Mesenchymal stem cell (in vitro differentiated cells and primary cell): ENCODE measurements around the gene LRTM1.

ENCODE experiments used
- DNase-seq: peaks from one replicate; pipeline ENCODE4 v3.0.0-alpha.2; 2013
- H2AFZ ChIP-seq: one replicate; pipeline ENCODE4 v1.6.1; 2013; ENCODE audit warnings: low read depth, mild to moderate bottlenecking, control low read depth, inconsistent platforms, low read length, moderate library complexity
- H2AK5ac ChIP-seq: 2 replicates; pipeline ENCODE4 v1.6.1; 2013; ENCODE audit warnings: low read length, moderate library complexity, mild to moderate bottlenecking, inconsistent platforms; ENCODE audit not compliant: severe bottlenecking
- H2BK120ac ChIP-seq: one replicate; pipeline ENCODE4 v1.6.1; 2013; ENCODE audit warnings: low read depth, mild to moderate bottlenecking, inconsistent platforms, low read length, moderate library complexity
- H2BK12ac ChIP-seq, 2 experiments: one replicate each; pipeline ENCODE4 v1.6.1; 2013; ENCODE audit warnings: inconsistent platforms in 2 of 2, low read length in 2 of 2, mild to moderate bottlenecking in 2 of 2, moderate library complexity in 2 of 2, control low read depth in 1 of 2
- H2BK15ac ChIP-seq: one replicate; pipeline ENCODE4 v1.6.1; 2013; ENCODE audit warnings: mild to moderate bottlenecking, low read depth, inconsistent platforms; ENCODE audit not compliant: poor library complexity, severe bottlenecking
- H2BK5ac ChIP-seq: 2 replicates; pipeline ENCODE4 v1.6.1; 2013; ENCODE audit warnings: low read depth, mild to moderate bottlenecking, low read length, control low read depth, inconsistent platforms; ENCODE audit not compliant: poor library complexity, severe bottlenecking
- H3K14ac ChIP-seq, 2 experiments: one replicate each; pipeline ENCODE4 v1.6.1; 2013; ENCODE audit warnings: inconsistent platforms in 2 of 2, low read length in 2 of 2, control low read depth in 1 of 2, mild to moderate bottlenecking in 1 of 2, moderate library complexity in 1 of 2
- H3K18ac ChIP-seq, 2 experiments: one replicate each; pipeline ENCODE4 v1.6.1; 2013; ENCODE audit warnings: inconsistent platforms in 2 of 2, low read length in 2 of 2, control low read depth in 1 of 2, low read depth in 1 of 2, mild to moderate bottlenecking in 1 of 2
- H3K23ac ChIP-seq, 2 experiments: one replicate each; pipeline ENCODE4 v1.6.1; 2013; ENCODE audit warnings: inconsistent platforms in 2 of 2, low read length in 2 of 2, mild to moderate bottlenecking in 2 of 2, moderate library complexity in 2 of 2, control low read depth in 1 of 2
- H3K27ac ChIP-seq: 2 replicates; pipeline ENCODE4 v1.5.1; 2013; ENCODE audit warnings: mild to moderate bottlenecking, moderate library complexity, low read length, control low read depth, inconsistent platforms; ENCODE audit not compliant: poor library complexity, severe bottlenecking
- H3K27me3 ChIP-seq, 2 experiments: 2 replicates each; pipeline versions ENCODE4 v1.6.1 to v1.7.0; 2013; ENCODE audit warnings: low read length in 2 of 2, mild to moderate bottlenecking in 2 of 2, moderate library complexity in 2 of 2, control low read depth in 1 of 2, inconsistent platforms in 1 of 2; ENCODE audit not compliant: control insufficient read depth in 1 of 2, insufficient read depth in 1 of 2
- H3K36me3 ChIP-seq, 2 experiments: 2 replicates each; pipeline versions ENCODE4 v1.6.1 to v1.7.0; 2013; ENCODE audit warnings: low read length in 2 of 2, control low read depth in 1 of 2, inconsistent platforms in 1 of 2, low read depth in 1 of 2, mild to moderate bottlenecking in 1 of 2; ENCODE audit not compliant: insufficient read depth in 2 of 2, control insufficient read depth in 1 of 2
- H3K4ac ChIP-seq, 2 experiments: one replicate each; pipeline ENCODE4 v1.6.1; 2013; ENCODE audit warnings: inconsistent platforms in 2 of 2, low read length in 2 of 2, mild to moderate bottlenecking in 2 of 2, moderate library complexity in 2 of 2, control low read depth in 1 of 2, low read depth in 1 of 2
- H3K4me1 ChIP-seq: 2 replicates; pipeline ENCODE4 v1.6.1; 2013; ENCODE audit warnings: low read depth, low read length, control low read depth; ENCODE audit not compliant: control insufficient read depth, insufficient read depth
- H3K4me2 ChIP-seq: 2 replicates; pipeline ENCODE4 v1.6.1; 2013; ENCODE audit warnings: low read length, mild to moderate bottlenecking, inconsistent platforms; ENCODE audit not compliant: poor library complexity, severe bottlenecking
- H3K4me3 ChIP-seq, 2 experiments: 2 replicates each; pipeline versions ENCODE4 v1.5.1 to v1.7.0; 2013; ENCODE audit warnings: low read length in 2 of 2, mild to moderate bottlenecking in 2 of 2, control low read depth in 1 of 2, low read depth in 1 of 2; ENCODE audit not compliant: insufficient read depth in 1 of 2
- H3K79me1 ChIP-seq: replicated peaks from 2 replicates; pipeline ENCODE4 v1.6.1; 2013; ENCODE audit warnings: mild to moderate bottlenecking, control low read depth, low read length, inconsistent platforms; ENCODE audit not compliant: poor library complexity, severe bottlenecking
- H3K9ac ChIP-seq: 2 replicates; pipeline ENCODE4 v1.7.0; 2013; ENCODE audit warnings: mild to moderate bottlenecking, low read length, moderate library complexity
- H3K9me3 ChIP-seq: 2 replicates; pipeline ENCODE4 v1.7.0; 2013; ENCODE audit warnings: mild to moderate bottlenecking, low read length; ENCODE audit not compliant: control insufficient read depth
- H4K8ac ChIP-seq: one replicate; pipeline ENCODE4 v1.6.1; 2013; ENCODE audit warnings: inconsistent platforms, mild to moderate bottlenecking, low read length, moderate library complexity
- H4K91ac ChIP-seq: one replicate; pipeline ENCODE4 v1.6.1; 2013; ENCODE audit warnings: mild to moderate bottlenecking, low read length, inconsistent platforms
- WGBS: methylation state at CpG from one replicate; pipeline ENCODE4 v1.1.7; 2013; ENCODE audit warnings: mixed read lengths; 5-methylcytosine and 5-hydroxymethylcytosine counted together

The LRTM1 gene

GRCh38 chr3:54892168-54892567 is 35.7 kb downstream of the LRTM1 start:
- Histone ChIP-seq H3K4me1 (peaks cover 6% of the 10 kb centered on the region), H3K27ac (peak overlapping the region; percentile 85), H2BK15ac (no peak overlapping the region), H3K4ac (peak overlapping the region in 1 of 2 experiments; percentile 83), H2BK12ac (peak overlapping the region; percentile 7 to 91), H2BK120ac (no peak overlapping the region), H3K14ac (no peak overlapping the region), H3K4me2 (no peak overlapping the region), H3K23ac (no peak overlapping the region), H2BK5ac (no peak overlapping the region), H2AK5ac (no peak overlapping the region), H2AFZ (no peak overlapping the region), H3K36me3 (no peaks in the 10 kb centered on the region), H3K79me1 (no peaks in the 10 kb centered on the region), H3K27me3 (no peaks in the 10 kb centered on the region), H4K91ac (peak overlapping the region; percentile 5), H3K18ac (peak overlapping the region; percentile 3 to 89), H3K9ac (peak overlapping the region; percentile 60), H3K9me3 (no peaks in the 10 kb centered on the region), H4K8ac (no peak overlapping the region), H3K4me3 (peak overlapping the region in 1 of 2 experiments; percentile 42)
- DNase-seq, result no peak
- WGBS, result 90% methylated on average over 2 of the region's 2 CpGs

- Histone ChIP-seq H2BK120ac (no peak overlapping the region), H2BK5ac (peak overlapping the region; percentile 59), H3K23ac (no peak overlapping the region), H3K27ac (peak overlapping the region; percentile 92), H3K4ac (peak overlapping the region in 1 of 2 experiments; percentile 56), H2BK15ac (no peak overlapping the region), H3K79me1 (no peaks in the 10 kb centered on the region), H2AFZ (no peak overlapping the region), H3K9me3 (no peaks in the 10 kb centered on the region), H4K8ac (no peak overlapping the region), H3K18ac (no peak overlapping the region), H2AK5ac (no peak overlapping the region), H4K91ac (no peak overlapping the region), H3K4me3 (peak overlapping the region in 1 of 2 experiments; percentile 42), H3K4me2 (no peak overlapping the region), H3K14ac (no peak overlapping the region), H3K27me3 (no peaks in the 10 kb centered on the region), H3K4me1 (peaks cover 4% of the 10 kb centered on the region), H3K9ac (peak overlapping the region; percentile 60), H3K36me3 (no peaks in the 10 kb centered on the region), H2BK12ac (peak overlapping the region in 1 of 2 experiments; percentile 92)
- WGBS, result 4% methylated on average over 5 of the region's 5 CpGs
- peak; percentile 95 for DNase-seq
These were observed 36.3 kb downstream of the LRTM1 start for GRCh38 chr3:54891540-54891897.

- no peak overlapping the region for H2AFZ ChIP-seq
- DNase-seq, result no peak
These were observed 38.1 kb downstream of the LRTM1 start for GRCh38 chr3:54889731-54890130.

GRCh38 chr3:54888873-54889272 is 39.0 kb downstream of the LRTM1 start:
- no peak overlapping the region for H4K8ac ChIP-seq
- H3K4me3 ChIP-seq, result no peak overlapping the region
- H2AFZ ChIP-seq, result no peak overlapping the region
- H4K91ac ChIP-seq, result no peak overlapping the region
- H3K23ac ChIP-seq, result no peak overlapping the region
- H3K9me3 ChIP-seq, result no peaks in the 10 kb centered on the region
- no peak overlapping the region for H3K27ac ChIP-seq
- no peak overlapping the region for H2BK5ac ChIP-seq
- H2BK15ac ChIP-seq, result no peak overlapping the region
- no peak overlapping the region for H3K4me2 ChIP-seq
- H3K9ac ChIP-seq, result no peak overlapping the region
- H3K4ac ChIP-seq, result no peak overlapping the region
- no peak overlapping the region for H3K18ac ChIP-seq
- no peak overlapping the region for H2BK12ac ChIP-seq
- no peaks in the 10 kb centered on the region for H3K36me3 ChIP-seq
- no peak overlapping the region for H2AK5ac ChIP-seq
- H3K4me1 ChIP-seq, result peaks cover 4% of the 10 kb centered on the region
- no peak for DNase-seq
- H3K14ac ChIP-seq, result no peak overlapping the region
- 83% methylated on average over 1 of the region's 1 CpG for WGBS
- peak overlapping the region; percentile 43 for H2BK120ac ChIP-seq
- no peaks in the 10 kb centered on the region for H3K79me1 ChIP-seq
- no peaks in the 10 kb centered on the region for H3K27me3 ChIP-seq

More at GRCh38 chr3:54889731-54890130, 38.1 kb downstream of the LRTM1 start:
- no peak overlapping the region for H3K27ac ChIP-seq
- H3K27me3 ChIP-seq, result no peaks in the 10 kb centered on the region
- peak overlapping the region; percentile 16 to 37 for H3K18ac ChIP-seq
- no peaks in the 10 kb centered on the region for H3K9me3 ChIP-seq
- H3K4ac ChIP-seq, result peak overlapping the region in 1 of 2 experiments; percentile 58
- no peak overlapping the region for H2BK15ac ChIP-seq
- H2BK5ac ChIP-seq, result no peak overlapping the region
- H3K4me1 ChIP-seq, result peaks cover 4% of the 10 kb centered on the region
- no peaks in the 10 kb centered on the region for H3K79me1 ChIP-seq
- H4K8ac ChIP-seq, result no peak overlapping the region
- H4K91ac ChIP-seq, result no peak overlapping the region
- H3K4me3 ChIP-seq, result no peak overlapping the region
- H3K4me2 ChIP-seq, result no peak overlapping the region
- no peak overlapping the region for H3K9ac ChIP-seq
- H3K14ac ChIP-seq, result no peak overlapping the region
- peak overlapping the region; percentile 65 for H2BK120ac ChIP-seq
- H3K23ac ChIP-seq, result no peak overlapping the region
- no peak overlapping the region for H2BK12ac ChIP-seq
- H3K36me3 ChIP-seq, result no peaks in the 10 kb centered on the region
- WGBS, result 95% methylated on average over 2 of the region's 3 CpGs
- peak overlapping the region; percentile 68 for H2AK5ac ChIP-seq
